Inflammatory macrophage treated with lipopolysaccharide for 4 hours (primary cell): ENCODE results near the gene OBP2B.
"Not testable (repeated sequence)": the region's sequence is repeated elsewhere in the genome, so short reads cannot be mapped to it uniquely, and the experiment has no call there.

Source experiments
- DNase-seq: peaks from one replicate; pipeline ENCODE4 v3.0.0-alpha.2; 2020

Gene OBP2B

GRCh38 chr9:133200631-133201030, 8.4 kb downstream of the OBP2B start:
- DNase-seq = no peak

- peak; percentile 18 for DNase-seq
Observed at GRCh38 chr9:133199648-133200321, 9.3 kb downstream of the OBP2B start.

- no peak for DNase-seq
Observed at GRCh38 chr9:133195029-133195428, 14.0 kb downstream of the OBP2B start.

- DNase-seq = no peak
Observed at GRCh38 chr9:133194597-133194996, 14.5 kb downstream of the OBP2B start.

- no peak for DNase-seq
Observed at GRCh38 chr9:133191989-133192388, 17.1 kb downstream of the OBP2B start.

GRCh38 chr9:133189826-133190225, 19.2 kb downstream of the OBP2B start:
- no peak for DNase-seq

GRCh38 chr9:133188843-133189180, 20.2 kb downstream of the OBP2B start:
- no peak for DNase-seq

GRCh38 chr9:133188006-133188842, 20.8 kb downstream of the OBP2B start:
- no peak for DNase-seq

- DNase-seq = no peak
Observed at GRCh38 chr9:133187561-133188005, 21.5 kb downstream of the OBP2B start.

- no peak for DNase-seq
Observed at GRCh38 chr9:133186736-133187135, 22.3 kb downstream of the OBP2B start.

GRCh38 chr9:133184971-133185370, 24.1 kb downstream of the OBP2B start:
- DNase-seq = peak; percentile 81

- DNase-seq = no peak
Observed at GRCh38 chr9:133182151-133182550, 26.9 kb downstream of the OBP2B start.

GRCh38 chr9:133181561-133181960, 27.5 kb downstream of the OBP2B start:
- DNase-seq = peak; percentile 55

- no peak for DNase-seq
Observed at GRCh38 chr9:133180953-133181352, 28.1 kb downstream of the OBP2B start.

GRCh38 chr9:133173056-133173455, 36.0 kb downstream of the OBP2B start:
- DNase-seq = no peak

- DNase-seq = no peak
Observed at GRCh38 chr9:133171161-133171961, 37.7 kb downstream of the OBP2B start.

GRCh38 chr9:133170716-133171115, 38.3 kb downstream of the OBP2B start:
- DNase-seq = no peak

- not testable (repeated sequence) for DNase-seq
Observed at GRCh38 chr9:133169687-133170086, 39.4 kb downstream of the OBP2B start.

GRCh38 chr9:133169102-133169501, 39.9 kb downstream of the OBP2B start:
- DNase-seq = no peak

GRCh38 chr9:133168432-133168831, 40.6 kb downstream of the OBP2B start:
- no peak for DNase-seq

GRCh38 chr9:133167769-133168168, 41.3 kb downstream of the OBP2B start:
- DNase-seq = no peak

GRCh38 chr9:133167096-133167730, 41.8 kb downstream of the OBP2B start:
- DNase-seq = no peak

- DNase-seq = no peak
Observed at GRCh38 chr9:133166392-133166791, 42.7 kb downstream of the OBP2B start.
